GM19238 (cell line): ENCODE results near the gene HS3ST5.

Experiments
- DNase-seq: peaks from one replicate; pipeline ENCODE4 v3.0.0; 2011; ENCODE audit warnings: low spot score; ENCODE audit not compliant: insufficient read length

Gene HS3ST5

GRCh38 chr6:114200891-114201290, 141.9 kb downstream of the HS3ST5 start:
- DNase-seq = no peak

GRCh38 chr6:114195631-114196403, 147.0 kb downstream of the HS3ST5 start:
- DNase-seq = no peak

GRCh38 chr6:114195027-114195365, 147.8 kb downstream of the HS3ST5 start:
- no peak for DNase-seq

- DNase-seq = no peak
These were observed 148.3 kb downstream of the HS3ST5 start for GRCh38 chr6:114194362-114195026.

GRCh38 chr6:114187563-114187962, 155.3 kb downstream of the HS3ST5 start:
- DNase-seq = no peak

GRCh38 chr6:114181664-114182063, 161.2 kb downstream of the HS3ST5 start:
- no peak for DNase-seq

- DNase-seq = no peak
These were observed 163.4 kb downstream of the HS3ST5 start for GRCh38 chr6:114179411-114179810.

GRCh38 chr6:114176726-114177125, 166.1 kb downstream of the HS3ST5 start:
- no peak for DNase-seq

GRCh38 chr6:114172576-114173260, 170.1 kb downstream of the HS3ST5 start:
- no peak for DNase-seq

GRCh38 chr6:114171473-114171872, 171.3 kb downstream of the HS3ST5 start:
- DNase-seq = no peak

- no peak for DNase-seq
These were observed 171.8 kb downstream of the HS3ST5 start for GRCh38 chr6:114170958-114171387.

GRCh38 chr6:114170372-114170771, 172.5 kb downstream of the HS3ST5 start:
- no peak for DNase-seq

GRCh38 chr6:114169763-114170162, 173.1 kb downstream of the HS3ST5 start:
- no peak for DNase-seq

- DNase-seq = no peak
These were observed 174.9 kb downstream of the HS3ST5 start for GRCh38 chr6:114167583-114168576.

- no peak for DNase-seq
These were observed 178.6 kb downstream of the HS3ST5 start for GRCh38 chr6:114164207-114164606.

- no peak for DNase-seq
These were observed 180.0 kb downstream of the HS3ST5 start for GRCh38 chr6:114162691-114163347.

GRCh38 chr6:114160881-114161280, 181.9 kb downstream of the HS3ST5 start:
- no peak for DNase-seq

GRCh38 chr6:114159727-114160126, 183.1 kb downstream of the HS3ST5 start:
- DNase-seq = no peak

- DNase-seq = no peak
These were observed 183.8 kb downstream of the HS3ST5 start for GRCh38 chr6:114158838-114159694.

- DNase-seq = no peak
These were observed 184.4 kb downstream of the HS3ST5 start for GRCh38 chr6:114158411-114158810.
